ENCODE data around the gene TLE4.
A peak's percentile ranks its signal among the peaks of the same experiment; 100 is the strongest.

The TLE4 gene

DNA sequence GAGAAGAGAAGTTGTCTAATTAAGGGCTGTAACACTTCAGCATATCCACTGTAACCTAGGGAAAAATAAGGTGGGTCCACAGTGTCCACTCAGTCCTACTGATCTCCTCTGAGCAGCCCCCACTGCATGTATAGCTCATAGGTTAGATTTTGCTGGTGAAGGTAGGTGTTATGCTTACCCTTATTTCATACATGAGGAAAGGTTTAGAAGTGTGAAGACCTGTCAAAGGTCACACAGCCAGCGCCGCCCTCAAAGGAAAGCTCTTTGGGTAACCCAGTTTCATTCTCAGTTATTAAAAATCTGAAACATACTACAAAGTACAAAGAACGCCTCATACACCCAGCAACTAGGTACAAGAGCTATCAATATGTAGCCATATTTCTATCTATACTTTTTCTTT is 87.2 kb downstream of the TLE4 start:
- no peaks in the 10 kb centered on the region for H3K27me3 Mint-ChIP-seq
- no peak overlapping the region for H3K4me3 Mint-ChIP-seq
- ATAC-seq (replicated peaks) (no peak), DNase-seq (no peak)
- no peaks in the 10 kb centered on the region for H3K9me3 Mint-ChIP-seq
- H3K4me1 Mint-ChIP-seq (ENCODE audit: low read depth in 2 of 2), result peaks cover 7 to 17% of the 10 kb centered on the region in 2 donors
- peaks cover 20% of the 10 kb centered on the region for H3K36me3 Mint-ChIP-seq (ENCODE audit: insufficient read depth)
- peak overlapping the region in 1 of 2 donors; percentile 28 for H3K27ac Mint-ChIP-seq

DNA sequence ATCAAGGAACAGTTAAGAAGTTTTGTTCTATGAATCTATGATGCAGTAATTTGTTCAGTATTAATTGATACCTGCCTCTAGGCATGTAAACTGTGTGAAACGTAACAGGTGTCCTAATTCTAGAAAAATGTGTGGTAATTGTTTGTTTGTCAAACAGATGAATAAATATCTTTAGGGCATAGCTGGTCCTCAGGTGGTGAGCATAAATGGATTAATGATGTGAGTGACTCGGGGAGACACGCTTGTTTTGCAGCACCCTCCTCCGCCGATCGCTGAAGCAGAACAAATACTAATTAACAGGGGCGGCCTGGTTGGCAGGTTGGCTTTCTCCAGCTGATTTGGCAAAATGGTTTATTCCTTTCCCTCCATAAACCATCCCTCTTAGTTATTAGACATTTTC is 88.8 kb downstream of the TLE4 start:
- no peak overlapping the region for H3K4me3 Mint-ChIP-seq
- H3K9me3 Mint-ChIP-seq, result no peaks in the 10 kb centered on the region
- peaks cover 8 to 22% of the 10 kb centered on the region in 2 donors for H3K4me1 Mint-ChIP-seq (ENCODE audit: low read depth in 2 of 2)
- DNase-seq (no peak), ATAC-seq (replicated peaks) (no peak)
- H3K36me3 Mint-ChIP-seq (ENCODE audit: insufficient read depth), result peaks cover 12% of the 10 kb centered on the region
- no peaks in the 10 kb centered on the region for H3K27me3 Mint-ChIP-seq
- H3K27ac Mint-ChIP-seq, result no peak overlapping the region

DNA sequence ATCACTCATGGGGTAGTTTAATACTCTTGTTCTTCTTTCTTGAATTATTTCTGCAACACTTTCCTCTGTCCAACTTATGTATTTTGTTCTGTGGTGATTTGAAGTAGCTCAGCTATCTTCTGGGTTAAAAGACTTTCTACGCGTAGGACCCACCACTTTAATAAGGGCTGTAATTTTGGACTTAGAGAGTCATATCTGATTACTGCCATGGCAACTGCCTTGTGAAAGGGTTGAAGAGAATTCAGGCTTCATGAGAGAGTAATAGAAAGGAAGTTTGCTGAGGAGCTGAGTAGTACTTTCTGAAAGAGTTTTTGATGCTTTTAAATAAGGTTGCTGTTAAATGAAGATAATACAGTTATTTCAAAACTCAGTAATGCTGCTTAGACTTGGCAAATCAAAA is 89.5 kb downstream of the TLE4 start:
- no peaks in the 10 kb centered on the region for H3K9me3 Mint-ChIP-seq
- peaks cover 12% of the 10 kb centered on the region for H3K36me3 Mint-ChIP-seq (ENCODE audit: insufficient read depth)
- ATAC-seq (replicated peaks), result no peak
- no peak overlapping the region for H3K4me3 Mint-ChIP-seq
- H3K27me3 Mint-ChIP-seq, result no peaks in the 10 kb centered on the region
- peaks cover 8 to 25% of the 10 kb centered on the region in 2 donors for H3K4me1 Mint-ChIP-seq (ENCODE audit: low read depth in 2 of 2)
- no peak for DNase-seq
- H3K27ac Mint-ChIP-seq, result no peak overlapping the region

DNA sequence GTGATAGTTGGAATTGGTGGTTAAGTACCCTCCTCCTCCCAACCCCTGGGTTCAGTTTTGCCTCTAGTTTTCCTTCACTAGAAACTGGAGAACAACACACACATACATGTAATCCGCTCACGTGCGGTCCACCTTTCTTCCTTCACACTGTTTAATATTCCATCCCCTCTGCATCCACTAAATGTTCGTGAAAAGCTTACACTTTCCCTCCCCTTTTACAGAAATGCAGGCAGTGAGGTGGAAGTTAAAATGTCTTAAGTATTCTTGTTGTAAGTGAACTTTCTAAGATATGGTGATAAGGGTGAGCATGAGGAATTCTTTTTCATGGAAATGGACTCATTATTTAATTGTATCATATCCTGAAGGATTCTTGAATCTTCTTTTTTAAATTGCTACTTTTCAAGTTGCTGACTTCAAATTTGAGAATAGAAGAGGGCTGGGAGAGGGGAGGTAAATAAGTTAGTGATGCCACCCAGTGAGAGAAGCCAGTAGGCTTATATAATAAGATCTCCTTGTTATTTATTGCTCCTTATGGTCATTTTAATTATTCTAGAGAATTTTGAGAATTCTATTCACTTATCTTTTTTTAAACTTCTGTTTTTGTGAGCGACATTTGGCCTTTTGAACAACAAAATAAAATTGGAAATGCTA is 90.2 kb downstream of the TLE4 start:
- no peak for ATAC-seq (replicated peaks)
- no peaks in the 10 kb centered on the region for H3K9me3 Mint-ChIP-seq
- H3K4me1 Mint-ChIP-seq (ENCODE audit: low read depth in 2 of 2), result peaks cover 8 to 25% of the 10 kb centered on the region in 2 donors
- H3K36me3 Mint-ChIP-seq (ENCODE audit: insufficient read depth), result peaks cover 11% of the 10 kb centered on the region
- peak overlapping the region; percentile 41 to 81 for H3K27ac Mint-ChIP-seq
- no peak for DNase-seq
- H3K27me3 Mint-ChIP-seq, result no peaks in the 10 kb centered on the region
- no peak overlapping the region for H3K4me3 Mint-ChIP-seq

DNA sequence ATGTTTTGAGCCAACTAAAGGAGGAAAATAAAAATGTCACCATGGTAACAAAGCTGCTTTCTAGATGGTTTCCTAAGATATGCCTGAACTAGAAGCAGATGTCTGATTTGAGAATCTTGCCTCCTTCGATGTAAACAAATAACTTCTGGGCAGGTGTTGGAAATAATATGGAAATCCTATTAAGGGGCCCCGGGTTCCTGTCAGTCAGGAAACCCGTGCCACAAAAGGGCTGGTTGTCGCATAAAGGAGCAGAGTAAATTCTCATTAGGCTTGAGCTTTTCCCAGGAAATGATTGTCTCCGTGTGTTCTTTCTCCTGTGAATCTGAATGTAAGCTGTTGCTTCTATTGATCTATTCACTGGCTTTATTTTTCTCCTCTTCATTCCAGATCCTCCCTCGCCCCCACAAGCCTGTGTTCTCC is 90.8 kb downstream of the TLE4 start:
- no peak for ATAC-seq (replicated peaks)
- Mint-ChIP-seq H3K4me3 (no peak overlapping the region), H3K4me1 (ENCODE audit: low read depth in 2 of 2) (peaks cover 8 to 27% of the 10 kb centered on the region in 2 donors), H3K36me3 (ENCODE audit: insufficient read depth) (peaks cover 6% of the 10 kb centered on the region), H3K9me3 (no peaks in the 10 kb centered on the region), H3K27me3 (no peaks in the 10 kb centered on the region), H3K27ac (peak overlapping the region; percentile 41 to 81)
- DNase-seq, result no peak

DNA sequence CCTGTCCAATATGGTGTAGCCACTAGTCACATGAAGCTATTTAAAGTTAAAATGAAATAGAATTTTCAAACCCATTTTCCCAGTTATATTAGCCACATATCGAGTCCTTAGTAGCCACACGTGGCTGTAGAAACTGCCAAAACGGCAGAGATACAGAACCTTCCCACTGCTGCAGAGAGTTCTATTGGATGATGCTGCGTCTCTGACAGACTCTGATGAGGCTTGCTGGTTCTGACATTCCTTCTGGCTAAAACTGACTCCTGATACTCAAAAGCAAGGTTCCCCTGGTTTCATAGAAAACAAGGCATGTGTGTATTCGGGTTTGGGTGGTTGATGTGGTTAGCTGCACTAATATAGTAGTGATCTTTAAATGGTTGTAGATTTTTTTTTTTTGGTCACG is 91.5 kb downstream of the TLE4 start:
- H3K9me3 Mint-ChIP-seq, result no peaks in the 10 kb centered on the region
- no peak overlapping the region for H3K4me3 Mint-ChIP-seq
- H3K27me3 Mint-ChIP-seq, result no peaks in the 10 kb centered on the region
- ATAC-seq (replicated peaks) (no peak), DNase-seq (no peak)
- H3K4me1 Mint-ChIP-seq (ENCODE audit: low read depth in 2 of 2), result peaks cover 8 to 34% of the 10 kb centered on the region in 2 donors
- peak overlapping the region in 1 of 2 donors; percentile 76 for H3K27ac Mint-ChIP-seq
- H3K36me3 Mint-ChIP-seq (ENCODE audit: insufficient read depth), result peaks cover 9% of the 10 kb centered on the region

DNA sequence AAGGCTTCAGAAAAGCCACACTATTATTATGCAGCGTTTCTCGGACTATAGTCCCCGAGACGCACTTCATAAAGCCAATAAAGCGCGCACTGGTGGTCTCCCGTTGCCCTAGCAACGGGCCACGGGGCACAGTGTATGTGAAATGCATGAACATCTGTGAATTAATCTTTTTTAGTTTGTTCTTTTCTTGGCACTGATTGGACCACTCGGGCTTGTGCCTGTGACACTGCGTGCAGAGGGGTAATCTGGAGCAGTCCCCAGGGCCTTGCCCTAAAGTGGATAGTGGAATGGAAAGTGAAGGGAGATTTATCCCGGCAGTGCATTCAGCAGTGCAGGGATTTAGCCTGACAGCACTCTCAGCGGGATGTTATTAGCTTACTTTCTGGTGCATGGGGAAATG is 92.1 kb downstream of the TLE4 start:
- no peak for ATAC-seq (replicated peaks)
- H3K4me3 Mint-ChIP-seq, result no peak overlapping the region

DNA sequence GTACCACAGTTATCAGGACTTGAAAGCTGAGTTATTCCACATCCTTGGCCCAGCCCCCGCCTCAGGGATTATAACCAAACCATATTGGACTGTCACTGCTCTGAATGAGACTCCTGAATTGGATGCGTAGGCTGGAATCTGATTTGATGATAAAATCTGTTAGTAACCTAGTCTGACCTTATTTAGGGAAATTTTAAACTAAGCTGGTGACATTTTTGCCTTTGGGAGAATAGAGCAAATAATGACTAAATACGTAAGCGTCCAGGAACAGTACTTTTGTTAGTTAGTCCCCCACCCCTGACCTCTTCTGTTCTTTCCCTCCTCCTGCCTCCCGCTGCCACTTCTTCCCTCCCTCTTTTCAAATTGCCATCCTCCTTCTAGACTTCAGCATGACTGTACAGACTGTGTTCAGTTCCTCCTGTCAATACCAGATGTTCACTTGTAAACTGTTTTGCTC is 92.6 kb downstream of the TLE4 start:
- ATAC-seq (replicated peaks) (no peak), DNase-seq (no peak)
- H3K4me3 Mint-ChIP-seq, result no peak overlapping the region
- no peaks in the 10 kb centered on the region for H3K9me3 Mint-ChIP-seq
- peaks cover 9% of the 10 kb centered on the region for H3K36me3 Mint-ChIP-seq (ENCODE audit: insufficient read depth)
- peak overlapping the region; percentile 0 to 76 for H3K27ac Mint-ChIP-seq
- no peaks in the 10 kb centered on the region for H3K27me3 Mint-ChIP-seq
- peaks cover 11 to 36% of the 10 kb centered on the region in 2 donors for H3K4me1 Mint-ChIP-seq (ENCODE audit: low read depth in 2 of 2)

More for the DNA sequence above, 92.1 kb downstream of the TLE4 start:
- Mint-ChIP-seq H3K27ac (peak overlapping the region in 1 of 2 donors; percentile 76), H3K27me3 (no peaks in the 10 kb centered on the region), H3K9me3 (no peaks in the 10 kb centered on the region), H3K4me1 (ENCODE audit: low read depth in 2 of 2) (peaks cover 8 to 35% of the 10 kb centered on the region in 2 donors), H3K36me3 (ENCODE audit: insufficient read depth) (peaks cover 9% of the 10 kb centered on the region)
- no peak for DNase-seq

DNA sequence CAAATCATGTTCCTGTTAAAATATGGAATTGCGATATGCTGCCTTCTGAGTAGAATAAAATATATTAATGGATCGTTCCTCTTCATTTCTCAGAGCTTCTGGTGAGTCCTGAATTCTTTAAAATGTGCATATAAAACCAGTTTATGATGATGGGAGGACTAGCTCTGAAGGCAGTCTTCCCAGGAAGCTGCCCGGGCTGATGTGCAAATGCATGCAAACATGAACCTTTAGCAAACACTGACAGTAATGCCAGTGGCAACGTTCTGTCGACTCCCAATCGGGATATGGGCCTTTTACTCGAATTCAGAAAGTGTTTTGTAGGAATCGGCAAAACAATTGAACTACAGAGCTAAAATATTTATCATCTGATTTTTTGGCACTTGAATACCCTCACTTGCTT is 93.6 kb downstream of the TLE4 start:
- ATAC-seq (replicated peaks) (no peak), DNase-seq (no peak)
- H3K36me3 Mint-ChIP-seq (ENCODE audit: insufficient read depth), result peaks cover 9% of the 10 kb centered on the region
- H3K4me3 Mint-ChIP-seq, result no peak overlapping the region
- H3K27me3 Mint-ChIP-seq, result no peaks in the 10 kb centered on the region
- H3K4me1 Mint-ChIP-seq (ENCODE audit: low read depth in 2 of 2), result peaks cover 16 to 45% of the 10 kb centered on the region in 2 donors
- H3K9me3 Mint-ChIP-seq, result no peaks in the 10 kb centered on the region
- H3K27ac Mint-ChIP-seq, result peak overlapping the region in 1 of 2 donors; percentile 50

DNA sequence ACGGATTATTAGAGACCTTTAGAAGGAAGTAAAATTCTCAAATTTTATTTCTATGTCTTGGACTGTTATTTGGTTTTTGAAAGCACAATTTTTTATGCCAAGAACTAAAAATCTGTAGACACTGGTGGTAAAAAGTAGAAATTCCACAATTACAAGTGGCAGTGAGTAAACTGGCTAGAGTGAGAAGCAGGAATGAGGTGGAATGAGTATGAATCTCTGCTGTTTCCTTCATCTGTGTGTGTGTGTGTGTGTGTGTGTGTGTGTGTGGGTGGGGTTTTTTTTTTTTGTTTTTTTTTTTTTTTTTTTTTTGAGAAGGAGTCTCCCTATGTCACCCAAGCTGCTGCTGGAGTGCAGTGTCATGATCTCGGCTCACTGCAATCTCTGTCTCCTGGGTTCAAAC is 94.2 kb downstream of the TLE4 start:
- DNase-seq, result no peak
- H3K27me3 Mint-ChIP-seq, result no peaks in the 10 kb centered on the region
- H3K9me3 Mint-ChIP-seq, result no peaks in the 10 kb centered on the region
- H3K36me3 Mint-ChIP-seq (ENCODE audit: insufficient read depth), result peaks cover 13% of the 10 kb centered on the region
- H3K27ac Mint-ChIP-seq, result no peak overlapping the region
- no peak for ATAC-seq (replicated peaks)
- H3K4me1 Mint-ChIP-seq (ENCODE audit: low read depth in 2 of 2), result peaks cover 20 to 51% of the 10 kb centered on the region in 2 donors
- no peak overlapping the region for H3K4me3 Mint-ChIP-seq

DNA sequence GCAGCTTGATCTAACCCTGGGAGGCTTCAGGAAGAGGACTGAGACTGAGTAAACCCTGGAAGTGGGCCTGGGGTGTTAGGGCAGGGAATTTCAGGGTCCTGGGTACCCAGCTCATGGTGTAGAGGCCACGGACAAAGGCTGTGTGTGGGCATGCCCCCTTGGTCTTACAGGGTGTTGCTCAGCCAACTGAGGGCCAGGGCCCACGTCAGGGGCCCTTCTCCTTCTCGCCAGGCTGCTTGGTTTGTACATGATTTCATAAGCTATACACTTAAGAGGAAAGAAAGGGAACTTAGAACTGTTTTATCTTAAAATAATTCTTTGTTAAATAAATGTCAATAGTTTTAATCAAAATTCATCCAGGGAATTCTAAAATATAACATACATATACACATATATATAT is 95.4 kb downstream of the TLE4 start:
- ATAC-seq (replicated peaks) (no peak), DNase-seq (no peak)
- no peaks in the 10 kb centered on the region for H3K9me3 Mint-ChIP-seq
- H3K36me3 Mint-ChIP-seq (ENCODE audit: insufficient read depth), result peaks cover 13% of the 10 kb centered on the region
- no peaks in the 10 kb centered on the region for H3K27me3 Mint-ChIP-seq
- no peak overlapping the region for H3K4me3 Mint-ChIP-seq
- peaks cover 19 to 50% of the 10 kb centered on the region in 2 donors for H3K4me1 Mint-ChIP-seq (ENCODE audit: low read depth in 2 of 2)
- no peak overlapping the region for H3K27ac Mint-ChIP-seq

DNA sequence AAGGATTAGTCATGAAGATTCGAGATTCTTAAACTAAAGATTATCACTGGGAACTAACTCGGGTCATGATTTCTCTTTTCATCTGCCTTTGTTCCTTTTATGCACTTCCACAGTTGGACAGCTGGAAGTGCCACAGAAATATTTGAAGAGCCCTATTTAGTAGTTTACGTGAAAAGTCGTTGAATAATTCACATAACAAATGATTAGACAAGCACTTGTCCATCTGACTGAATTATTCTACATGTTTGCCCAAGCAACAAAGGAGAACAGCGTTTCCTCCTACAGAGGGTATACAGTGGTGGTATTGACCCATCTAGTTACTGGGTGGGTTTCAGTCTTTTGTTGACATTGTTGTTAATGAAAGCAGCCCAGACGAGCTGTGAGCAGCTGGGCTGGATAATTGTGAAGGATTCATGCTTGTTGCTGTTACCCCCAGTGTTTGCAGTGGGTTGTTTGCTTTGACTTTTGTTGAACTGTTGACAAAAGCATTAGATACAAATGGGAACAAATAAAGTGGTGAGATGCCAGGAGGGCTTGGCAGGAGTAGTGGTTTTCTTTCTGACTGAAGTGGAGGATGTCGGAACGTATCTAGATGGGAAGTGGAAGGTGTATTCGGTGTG is 96.2 kb downstream of the TLE4 start:
- Mint-ChIP-seq H3K4me1 (ENCODE audit: low read depth in 2 of 2) (peaks cover 24 to 51% of the 10 kb centered on the region in 2 donors), H3K27me3 (no peaks in the 10 kb centered on the region), H3K36me3 (ENCODE audit: insufficient read depth) (peaks cover 13% of the 10 kb centered on the region), H3K9me3 (no peaks in the 10 kb centered on the region), H3K4me3 (no peak overlapping the region), H3K27ac (peak overlapping the region; percentile 9 to 35)
- DNase-seq (no peak), ATAC-seq (replicated peaks) (no peak)

DNA sequence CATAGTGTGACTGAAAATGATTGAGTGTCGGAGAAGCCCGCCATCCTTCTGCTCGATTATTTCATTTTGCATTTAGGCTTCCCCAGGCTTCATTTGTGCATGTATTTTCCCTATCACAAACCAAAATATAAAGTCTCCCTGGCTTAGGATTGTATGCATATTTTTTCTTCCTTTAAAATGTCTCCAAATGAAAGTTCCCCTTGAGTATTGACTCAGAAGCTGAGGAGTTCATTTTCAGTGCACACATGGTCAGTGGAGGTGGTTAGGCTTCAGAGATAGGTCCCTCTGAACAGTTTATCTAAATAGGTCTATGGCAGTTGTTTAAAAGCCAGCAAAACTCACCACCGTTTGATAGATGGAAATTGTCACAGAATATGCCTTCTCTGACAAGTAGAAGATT is 97.2 kb downstream of the TLE4 start:
- no peaks in the 10 kb centered on the region for H3K27me3 Mint-ChIP-seq
- H3K4me3 Mint-ChIP-seq, result no peak overlapping the region
- H3K9me3 Mint-ChIP-seq, result no peaks in the 10 kb centered on the region
- H3K4me1 Mint-ChIP-seq (ENCODE audit: low read depth in 2 of 2), result peaks cover 25 to 58% of the 10 kb centered on the region in 2 donors
- H3K27ac Mint-ChIP-seq, result no peak overlapping the region
- H3K36me3 Mint-ChIP-seq (ENCODE audit: insufficient read depth), result peaks cover 8% of the 10 kb centered on the region
- ATAC-seq (replicated peaks) (no peak), DNase-seq (no peak)

DNA sequence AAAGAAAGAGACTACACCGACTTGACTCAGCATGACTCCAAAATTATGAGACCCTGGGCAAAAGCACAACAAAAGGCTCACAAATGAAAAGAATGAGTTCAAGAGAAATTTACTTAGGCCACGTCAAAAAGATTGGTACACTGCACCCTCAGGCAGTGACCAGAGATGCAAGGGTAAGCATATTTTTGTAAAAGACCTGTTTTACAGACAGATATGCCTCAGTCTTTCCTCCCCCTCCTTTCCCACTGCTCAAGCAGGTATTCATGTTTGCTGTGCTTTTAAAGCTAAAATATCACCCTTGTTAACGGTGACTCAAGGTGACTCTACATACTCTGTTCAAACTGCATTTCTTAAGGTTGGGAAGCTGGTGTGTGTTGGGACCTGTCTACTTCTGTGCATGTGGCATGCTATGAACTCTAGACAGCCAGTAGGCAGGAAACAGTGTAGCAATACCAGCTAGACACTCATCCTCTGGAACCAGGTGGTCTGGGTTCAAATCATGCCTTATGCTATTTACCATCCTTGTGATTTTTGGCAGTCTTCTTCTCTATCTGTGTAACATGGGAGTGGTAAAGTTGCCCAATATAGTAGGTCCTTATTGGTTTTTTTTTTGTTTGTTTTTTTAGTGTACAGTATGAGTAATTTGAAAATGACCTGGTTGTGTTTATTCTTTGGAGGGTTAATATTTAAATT is 98.7 kb downstream of the TLE4 start:
- Mint-ChIP-seq H3K4me3 (no peak overlapping the region), H3K27me3 (no peaks in the 10 kb centered on the region), H3K4me1 (ENCODE audit: low read depth in 2 of 2) (peaks cover 32 to 59% of the 10 kb centered on the region in 2 donors), H3K36me3 (ENCODE audit: insufficient read depth) (peaks cover 7% of the 10 kb centered on the region), H3K27ac (no peak overlapping the region), H3K9me3 (no peaks in the 10 kb centered on the region)
- DNase-seq (no peak), ATAC-seq (replicated peaks) (no peak)
